Loucy (cell line): ENCODE results near the gene TGM5.

Experiments used
- CTCF ChIP-seq: fragments of 200-600 bp; sonication (generic); conservative IDR thresholded peaks from 2 replicates; pipeline ENCODE4 v1.5.1; 2014; ENCODE audit warnings: mild to moderate bottlenecking, antibody characterized with exemption, low read length
- EZH2phosphoT487 ChIP-seq: fragments of 200-600 bp; IDR thresholded peaks from 2 replicates; pipeline ENCODE4 v1.6.1; 2018; ENCODE audit warnings: antibody characterized with exemption, mild to moderate bottlenecking, moderate library complexity, borderline replicate concordance

DNA sequence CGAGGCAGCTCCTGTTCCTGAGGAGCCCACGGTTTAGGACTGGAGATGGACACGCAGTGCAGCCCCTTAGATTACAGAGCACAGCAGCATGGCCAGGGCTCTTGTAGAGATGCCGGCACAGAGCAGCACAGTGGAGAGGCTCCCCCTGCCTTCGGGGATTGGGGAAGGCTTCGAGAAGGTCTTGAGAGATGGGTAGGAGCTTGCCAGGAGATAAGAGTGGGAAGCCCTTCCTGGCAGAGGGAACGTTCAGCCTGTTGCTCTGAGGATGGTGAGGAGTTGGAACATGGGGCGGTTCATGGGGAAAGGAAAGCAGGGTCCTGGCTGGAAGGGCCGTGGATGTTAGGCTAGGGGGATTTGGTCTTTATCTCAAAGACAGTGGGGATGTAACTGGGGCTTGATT is 55.9 kb downstream of the TGM5 start:
- TF ChIP-seq CTCF = no peak
- TF ChIP-seq EZH2phosphoT487 = no peak
